ENCODE results near the gene RBM33. TPM values are rescaled to one million over a fixed set of nuclear protein-coding genes. Genes with fewer than 3 reads are reported as not detected.

The RBM33 gene
- total and polyA plus RNA-seq, 9 of the 15 experiments (the other 6 are each of a cell fraction or from before 2014, with no cell fraction given): 4.4 to 80.7 (median 27.3) TPM

DNA sequence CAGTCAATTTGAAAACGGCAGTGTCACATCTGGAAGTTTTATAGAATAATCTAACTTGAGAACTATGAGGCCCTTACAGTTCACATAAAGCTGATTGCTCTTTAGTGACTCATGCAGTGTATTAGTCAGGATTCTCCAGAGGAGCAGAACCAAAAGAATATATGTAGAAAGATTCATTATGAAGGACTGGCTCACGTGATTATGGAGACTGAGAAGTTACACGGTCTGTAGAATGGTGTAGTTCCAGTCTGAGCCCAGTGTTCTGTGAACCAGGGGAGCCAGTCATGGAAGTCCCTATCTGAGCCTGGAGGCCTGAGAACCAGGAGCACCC is 21.5 kb downstream of the RBM33 start (continued):
- TF ChIP-seq, protein P1, sequence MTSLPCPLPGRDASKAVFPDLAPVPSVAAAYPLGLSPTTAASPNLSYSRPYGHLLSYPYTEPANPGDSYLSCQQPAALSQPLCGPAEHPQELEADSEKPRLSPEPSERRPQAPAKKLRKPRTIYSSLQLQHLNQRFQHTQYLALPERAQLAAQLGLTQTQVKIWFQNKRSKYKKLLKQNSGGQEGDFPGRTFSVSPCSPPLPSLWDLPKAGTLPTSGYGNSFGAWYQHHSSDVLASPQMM (CRISPR knock-in tag; IDR thresholded peaks at IDR 0.05): no peak
- TF ChIP-seq EP300 (IDR thresholded peaks at IDR 0.05; ENCODE audit: low read length): no peak
- no peak for TF ChIP-seq CBFA2T2 (conservative IDR thresholded peaks at IDR 0.05)
- no peak for TF ChIP-seq CCNT2 (IDR thresholded peaks at IDR 0.05; ENCODE audit: borderline replicate concordance, extremely low read depth, insufficient read length, low read depth, low read length)
- TF ChIP-seq, protein P2, sequence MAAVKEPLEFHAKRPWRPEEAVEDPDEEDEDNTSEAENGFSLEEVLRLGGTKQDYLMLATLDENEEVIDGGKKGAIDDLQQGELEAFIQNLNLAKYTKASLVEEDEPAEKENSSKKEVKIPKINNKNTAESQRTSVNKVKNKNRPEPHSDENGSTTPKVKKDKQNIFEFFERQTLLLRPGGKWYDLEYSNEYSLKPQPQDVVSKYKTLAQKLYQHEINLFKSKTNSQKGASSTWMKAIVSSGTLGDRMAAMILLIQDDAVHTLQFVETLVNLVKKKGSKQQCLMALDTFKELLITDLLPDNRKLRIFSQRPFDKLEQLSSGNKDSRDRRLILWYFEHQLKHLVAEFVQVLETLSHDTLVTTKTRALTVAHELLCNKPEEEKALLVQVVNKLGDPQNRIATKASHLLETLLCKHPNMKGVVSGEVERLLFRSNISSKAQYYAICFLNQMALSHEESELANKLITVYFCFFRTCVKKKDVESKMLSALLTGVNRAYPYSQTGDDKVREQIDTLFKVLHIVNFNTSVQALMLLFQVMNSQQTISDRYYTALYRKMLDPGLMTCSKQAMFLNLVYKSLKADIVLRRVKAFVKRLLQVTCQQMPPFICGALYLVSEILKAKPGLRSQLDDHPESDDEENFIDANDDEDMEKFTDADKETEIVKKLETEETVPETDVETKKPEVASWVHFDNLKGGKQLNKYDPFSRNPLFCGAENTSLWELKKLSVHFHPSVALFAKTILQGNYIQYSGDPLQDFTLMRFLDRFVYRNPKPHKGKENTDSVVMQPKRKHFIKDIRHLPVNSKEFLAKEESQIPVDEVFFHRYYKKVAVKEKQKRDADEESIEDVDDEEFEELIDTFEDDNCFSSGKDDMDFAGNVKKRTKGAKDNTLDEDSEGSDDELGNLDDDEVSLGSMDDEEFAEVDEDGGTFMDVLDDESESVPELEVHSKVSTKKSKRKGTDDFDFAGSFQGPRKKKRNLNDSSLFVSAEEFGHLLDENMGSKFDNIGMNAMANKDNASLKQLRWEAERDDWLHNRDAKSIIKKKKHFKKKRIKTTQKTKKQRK (IDR thresholded peaks at IDR 0.05; ENCODE audit: borderline replicate concordance, low read depth, low read length): no peak
- TF ChIP-seq, protein P3, sequence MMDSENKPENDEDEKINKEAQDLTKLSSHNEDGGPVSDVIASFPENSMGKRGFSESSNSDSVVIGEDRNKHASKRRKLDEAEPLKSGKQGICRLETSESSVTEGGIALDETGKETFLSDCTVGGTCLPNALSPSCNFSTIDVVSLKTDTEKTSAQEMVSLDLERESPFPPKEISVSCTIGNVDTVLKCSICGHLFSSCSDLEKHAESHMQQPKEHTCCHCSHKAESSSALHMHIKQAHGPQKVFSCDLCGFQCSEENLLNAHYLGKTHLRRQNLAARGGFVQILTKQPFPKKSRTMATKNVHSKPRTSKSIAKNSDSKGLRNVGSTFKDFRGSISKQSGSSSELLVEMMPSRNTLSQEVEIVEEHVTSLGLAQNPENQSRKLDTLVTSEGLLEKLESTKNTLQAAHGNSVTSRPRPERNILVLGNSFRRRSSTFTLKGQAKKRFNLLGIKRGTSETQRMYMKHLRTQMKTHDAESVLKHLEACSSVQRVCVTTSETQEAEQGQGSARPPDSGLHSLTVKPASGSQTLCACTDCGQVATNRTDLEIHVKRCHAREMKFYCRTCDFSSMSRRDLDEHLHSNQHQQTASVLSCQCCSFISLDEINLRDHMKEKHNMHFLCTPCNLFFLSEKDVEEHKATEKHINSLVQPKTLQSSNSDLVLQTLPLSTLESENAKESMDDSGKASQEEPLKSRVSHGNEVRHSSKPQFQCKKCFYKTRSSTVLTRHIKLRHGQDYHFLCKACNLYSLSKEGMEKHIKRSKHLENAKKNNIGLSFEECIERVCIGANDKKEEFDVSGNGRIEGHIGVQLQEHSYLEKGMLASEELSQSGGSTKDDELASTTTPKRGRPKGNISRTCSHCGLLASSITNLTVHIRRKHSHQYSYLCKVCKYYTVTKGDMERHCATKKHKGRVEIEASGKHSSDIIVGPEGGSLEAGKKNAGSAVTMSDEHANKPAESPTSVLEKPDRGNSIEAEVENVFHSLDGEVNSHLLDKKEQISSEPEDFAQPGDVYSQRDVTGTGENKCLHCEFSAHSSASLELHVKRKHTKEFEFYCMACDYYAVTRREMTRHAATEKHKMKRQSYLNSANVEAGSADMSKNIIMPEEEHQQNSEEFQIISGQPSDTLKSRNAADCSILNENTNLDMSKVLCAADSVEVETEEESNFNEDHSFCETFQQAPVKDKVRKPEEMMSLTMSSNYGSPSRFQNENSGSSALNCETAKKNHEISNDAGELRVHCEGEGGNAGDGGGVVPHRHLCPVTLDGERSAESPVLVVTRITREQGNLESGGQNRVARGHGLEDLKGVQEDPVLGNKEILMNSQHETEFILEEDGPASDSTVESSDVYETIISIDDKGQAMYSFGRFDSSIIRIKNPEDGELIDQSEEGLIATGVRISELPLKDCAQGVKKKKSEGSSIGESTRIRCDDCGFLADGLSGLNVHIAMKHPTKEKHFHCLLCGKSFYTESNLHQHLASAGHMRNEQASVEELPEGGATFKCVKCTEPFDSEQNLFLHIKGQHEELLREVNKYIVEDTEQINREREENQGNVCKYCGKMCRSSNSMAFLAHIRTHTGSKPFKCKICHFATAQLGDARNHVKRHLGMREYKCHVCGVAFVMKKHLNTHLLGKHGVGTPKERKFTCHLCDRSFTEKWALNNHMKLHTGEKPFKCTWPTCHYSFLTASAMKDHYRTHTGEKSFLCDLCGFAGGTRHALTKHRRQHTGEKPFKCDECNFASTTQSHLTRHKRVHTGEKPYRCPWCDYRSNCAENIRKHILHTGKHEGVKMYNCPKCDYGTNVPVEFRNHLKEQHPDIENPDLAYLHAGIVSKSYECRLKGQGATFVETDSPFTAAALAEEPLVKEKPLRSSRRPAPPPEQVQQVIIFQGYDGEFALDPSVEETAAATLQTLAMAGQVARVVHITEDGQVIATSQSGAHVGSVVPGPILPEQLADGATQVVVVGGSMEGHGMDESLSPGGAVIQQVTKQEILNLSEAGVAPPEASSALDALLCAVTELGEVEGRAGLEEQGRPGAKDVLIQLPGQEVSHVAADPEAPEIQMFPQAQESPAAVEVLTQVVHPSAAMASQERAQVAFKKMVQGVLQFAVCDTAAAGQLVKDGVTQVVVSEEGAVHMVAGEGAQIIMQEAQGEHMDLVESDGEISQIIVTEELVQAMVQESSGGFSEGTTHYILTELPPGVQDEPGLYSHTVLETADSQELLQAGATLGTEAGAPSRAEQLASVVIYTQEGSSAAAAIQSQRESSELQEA (IDR thresholded peaks at IDR 0.05; ENCODE audit: low read depth): no peak
- no peak for TF ChIP-seq ZNF384 (IDR thresholded peaks at IDR 0.05; ENCODE audit: low read depth, low read length)
- peak; percentile 91 for TF ChIP-seq FOSL1 (tag; conservative IDR thresholded peaks at IDR 0.05)
- TF ChIP-seq TBL1XR1 (IDR thresholded peaks at IDR 0.05; ENCODE audit: low read length in 2 of 2): no peak
- no peak for TF ChIP-seq ZNF224 (CRISPR knock-in tag; IDR thresholded peaks at IDR 0.05)

Measured in K562 (cell line).